ENCODE data around the gene RBM45.

RBM45 gene

GRCh38 chr2:178155524-178155923 is 43.3 kb downstream of the RBM45 start:
- DNase-seq (ENCODE audit: low read depth in 1 of 2, low spot score in 1 of 2): no peak

DNA sequence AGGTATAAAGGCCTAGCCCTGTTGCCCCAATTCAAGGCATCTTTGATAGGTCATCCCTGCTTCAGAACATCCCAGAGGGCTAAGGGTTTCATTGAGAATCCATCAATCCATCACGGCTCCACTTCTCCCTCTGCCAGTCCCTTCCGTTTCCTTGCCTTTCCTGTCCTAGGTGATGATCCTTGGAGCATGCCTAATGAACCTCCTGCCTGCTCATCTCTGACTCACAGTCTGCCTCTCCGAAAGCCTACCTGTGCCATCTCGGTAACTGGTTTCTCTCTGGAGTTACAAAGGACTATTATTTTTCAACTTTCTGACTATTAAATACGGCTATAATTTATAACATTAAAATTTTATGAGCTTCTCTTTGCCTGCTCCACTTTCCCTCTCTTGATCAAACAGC is 45.3 kb downstream of the RBM45 start:
- DNase-seq (ENCODE audit: low read depth in 1 of 2, low spot score in 1 of 2): no peak

DNA sequence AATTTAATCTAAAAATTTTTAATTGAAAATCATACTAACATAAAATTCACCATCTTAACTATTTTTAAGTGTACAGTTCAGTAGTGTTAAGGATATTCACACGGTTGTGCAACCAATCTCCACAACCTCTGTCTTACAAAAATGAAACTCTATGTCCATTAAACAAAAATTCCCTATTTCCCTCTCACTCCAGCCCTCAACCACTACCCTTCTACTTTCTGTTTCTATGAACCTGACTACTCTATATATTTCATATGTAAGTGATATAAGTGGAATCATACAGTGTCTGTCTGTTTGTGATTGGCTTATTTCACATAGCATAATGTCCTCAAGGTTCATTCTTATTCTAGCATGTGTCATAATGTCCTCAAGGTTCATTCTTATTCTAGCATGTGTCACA is 47.7 kb downstream of the RBM45 start:
- DNase-seq (ENCODE audit: low read depth in 1 of 2, low spot score in 1 of 2): no peak

DNA sequence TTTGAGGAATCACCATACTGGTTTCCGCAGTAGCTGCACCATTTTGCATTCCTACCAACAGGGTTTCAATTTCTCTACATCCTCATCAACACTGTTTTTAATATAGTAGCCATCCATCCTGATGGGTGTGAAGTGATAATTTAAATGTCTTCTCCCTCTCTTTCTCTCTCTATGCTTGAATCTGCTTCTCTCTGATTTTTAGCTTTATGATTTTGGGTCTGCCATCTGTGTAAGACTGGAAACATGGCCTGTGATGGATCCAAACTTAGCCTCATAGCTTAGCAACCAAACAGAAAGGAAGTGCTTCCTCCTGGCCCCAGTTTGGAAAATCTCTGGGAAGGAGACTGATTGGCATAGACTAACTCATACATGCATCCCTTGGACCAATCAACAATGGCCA is 48.4 kb downstream of the RBM45 start:
- DNase-seq (ENCODE audit: low read depth in 1 of 2, low spot score in 1 of 2): no peak

DNA sequence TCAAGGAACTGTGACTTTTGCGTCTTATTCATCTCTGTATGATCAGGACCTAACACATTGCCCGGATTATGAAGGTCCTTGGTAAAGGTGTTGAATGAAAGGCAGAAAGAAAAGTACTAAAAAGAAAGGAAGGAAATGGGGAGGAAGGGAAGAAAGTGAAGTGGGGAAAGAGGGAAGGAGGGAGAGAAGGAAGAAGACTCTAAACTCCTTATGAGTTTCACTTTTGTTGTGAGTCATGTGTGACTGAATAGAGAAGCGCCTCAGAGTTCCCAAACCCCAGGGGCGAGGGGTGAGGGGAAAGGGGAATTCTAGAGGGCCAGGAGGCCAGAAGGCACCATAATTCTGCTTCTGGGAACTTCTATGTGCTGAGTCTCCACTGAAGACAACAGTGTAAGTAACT is 51.2 kb downstream of the RBM45 start:
- no peak for DNase-seq (ENCODE audit: low read depth in 1 of 2, low spot score in 1 of 2)

DNA sequence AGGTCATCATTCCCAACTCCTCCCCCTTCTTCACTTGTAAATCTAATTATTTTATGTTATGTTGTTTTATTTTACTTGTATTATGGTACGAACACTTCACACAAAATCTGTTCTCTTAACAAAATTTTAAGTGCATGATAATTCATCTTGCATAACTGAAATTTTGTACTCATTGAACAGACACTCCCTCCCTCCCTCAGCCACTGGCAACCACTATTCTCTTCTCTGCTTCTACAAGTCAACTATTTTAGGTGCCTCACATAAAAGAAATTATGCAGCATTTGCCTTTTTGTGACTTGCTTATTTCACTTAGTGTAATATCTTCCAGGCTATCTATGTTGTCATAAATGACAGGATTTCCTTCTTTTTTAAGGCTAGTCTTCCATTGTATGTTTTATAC is 51.7 kb downstream of the RBM45 start:
- DNase-seq (ENCODE audit: low read depth in 1 of 2, low spot score in 1 of 2): no peak

- no peak for DNase-seq (ENCODE audit: low read depth in 1 of 2, low spot score in 1 of 2)
Observed at GRCh38 chr2:178173657-178174056, 61.4 kb downstream of the RBM45 start.

DNA sequence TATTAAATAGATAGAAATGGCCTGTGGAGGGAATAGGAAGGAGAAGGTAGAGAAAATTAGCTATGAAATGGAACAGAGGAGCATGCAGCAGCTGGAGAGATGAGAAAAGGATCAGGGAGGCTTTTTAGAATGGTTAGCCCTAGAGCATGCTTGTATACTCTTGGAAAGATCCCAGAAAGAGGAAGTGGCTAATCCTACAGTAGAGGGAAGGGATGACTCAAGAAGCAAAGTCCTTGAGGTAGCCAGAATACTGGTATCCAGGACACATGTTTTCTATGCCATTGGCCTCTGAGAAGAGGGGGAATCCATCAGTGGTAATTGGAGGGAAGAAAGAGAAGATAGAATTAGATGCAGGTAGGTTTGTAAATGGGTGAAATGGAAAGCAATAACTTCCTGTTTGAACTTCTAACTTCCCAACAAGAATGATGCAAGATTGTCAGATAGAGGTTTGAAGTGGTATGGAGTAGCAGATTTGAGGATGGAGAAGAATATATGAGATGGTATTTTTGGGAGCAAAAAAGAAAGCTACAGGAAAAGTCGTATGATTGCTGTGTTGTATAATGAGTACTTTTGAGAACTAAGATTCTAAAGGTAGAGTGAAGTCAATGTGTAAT is 64.9 kb downstream of the RBM45 start:
- no peak for DNase-seq (ENCODE audit: low read depth in 1 of 2, low spot score in 1 of 2)
